H9 (cell line): ENCODE results near the gene DMRT3. TPM values are rescaled to one million over a fixed set of nuclear protein-coding genes. Genes with fewer than 3 reads are reported as not detected.

ENCODE experiments used
- DNase-seq: peaks from one replicate; pipeline ENCODE4 v3.0.0-alpha.2; 2017
- H2AFZ ChIP-seq: one replicate; pipeline ENCODE4 v1.6.1; 2013; ENCODE audit warnings: mild to moderate bottlenecking, low read length, control low read depth, moderate library complexity
- H2AK5ac ChIP-seq: 2 replicates; pipeline ENCODE4 v1.6.1; 2013; ENCODE audit warnings: low read length, control low read depth, mixed read lengths; ENCODE audit not compliant: insufficient read length
- H2BK120ac ChIP-seq: one replicate; pipeline ENCODE4 v1.6.1; 2013; ENCODE audit warnings: low read depth, mild to moderate bottlenecking, low read length, control low read depth, inconsistent platforms; ENCODE audit not compliant: poor library complexity, severe bottlenecking
- H2BK12ac ChIP-seq: 2 replicates; pipeline ENCODE4 v1.6.1; 2013; ENCODE audit warnings: low read length, control low read depth, mixed read lengths, low read depth; ENCODE audit not compliant: insufficient read length
- H2BK15ac ChIP-seq: 2 replicates; pipeline ENCODE4 v1.6.1; 2013; ENCODE audit warnings: low read depth, low read length, control low read depth
- H2BK20ac ChIP-seq: one replicate; pipeline ENCODE4 v1.6.1; 2013; ENCODE audit warnings: low read depth, mild to moderate bottlenecking, low read length, control low read depth, inconsistent platforms; ENCODE audit not compliant: poor library complexity, severe bottlenecking
- H2BK5ac ChIP-seq: 2 replicates; pipeline ENCODE4 v1.6.1; 2013; ENCODE audit warnings: low read length, control low read depth, mixed read lengths; ENCODE audit not compliant: insufficient read length
- H3K14ac ChIP-seq: 2 replicates; pipeline ENCODE4 v1.6.1; 2013; ENCODE audit warnings: low read length, control low read depth; ENCODE audit not compliant: insufficient read depth
- H3K18ac ChIP-seq: 2 replicates; pipeline ENCODE4 v1.6.1; 2013; ENCODE audit warnings: low read depth, mild to moderate bottlenecking, mixed read lengths, low read length, control low read depth; ENCODE audit not compliant: insufficient read length
- H3K23ac ChIP-seq: 2 replicates; pipeline ENCODE4 v1.6.1; 2013; ENCODE audit warnings: low read length, control low read depth, mixed read lengths, low read depth; ENCODE audit not compliant: insufficient read length
- H3K23me2 ChIP-seq: 2 replicates; pipeline ENCODE4 v1.6.1; 2013; ENCODE audit warnings: low read depth, mild to moderate bottlenecking, mixed read lengths, low read length, control low read depth; ENCODE audit not compliant: insufficient read length, poor library complexity, severe bottlenecking
- H3K27ac ChIP-seq: 2 replicates; pipeline ENCODE4 v1.5.1; 2013; ENCODE audit warnings: low read length, control low read depth, mixed read lengths, low read depth; ENCODE audit not compliant: insufficient read length
- H3K27me3 ChIP-seq: 2 replicates; pipeline ENCODE4 v1.6.1; 2013; ENCODE audit warnings: low read length, control low read depth, inconsistent platforms; ENCODE audit not compliant: insufficient read depth
- H3K4ac ChIP-seq: 2 replicates; pipeline ENCODE4 v1.6.1; 2013; ENCODE audit warnings: low read depth, mild to moderate bottlenecking, control low read depth, inconsistent platforms, low read length, moderate library complexity
- H3K4me1 ChIP-seq: 2 replicates; pipeline ENCODE4 v1.6.1; 2013; ENCODE audit warnings: low read length, control low read depth, inconsistent platforms; ENCODE audit not compliant: insufficient read depth
- H3K4me2 ChIP-seq: 2 replicates; pipeline ENCODE4 v1.6.1; 2013; ENCODE audit warnings: low read length, control low read depth, mixed read lengths; ENCODE audit not compliant: insufficient read length, insufficient read depth
- H3K56ac ChIP-seq: 2 replicates; pipeline ENCODE4 v1.6.1; 2013; ENCODE audit warnings: low read depth, mild to moderate bottlenecking, mixed read lengths, low read length, control low read depth; ENCODE audit not compliant: insufficient read length
- H3K79me1 ChIP-seq: 2 replicates; pipeline ENCODE4 v1.6.1; 2013; ENCODE audit warnings: low read depth, mild to moderate bottlenecking, moderate library complexity, low read length, control low read depth, inconsistent platforms; ENCODE audit not compliant: insufficient read depth, poor library complexity, severe bottlenecking
- H3K79me2 ChIP-seq: 2 replicates; pipeline ENCODE4 v1.6.1; 2013; ENCODE audit warnings: low read length, control low read depth, inconsistent platforms; ENCODE audit not compliant: insufficient read depth
- H3K9ac ChIP-seq: 2 replicates; pipeline ENCODE4 v1.6.1; 2013; ENCODE audit warnings: low read length, control low read depth, mixed read lengths; ENCODE audit not compliant: insufficient read length; ENCODE audit errors: extremely low read depth
- H3K9me3 ChIP-seq: one replicate; pipeline ENCODE4 v1.6.1; 2013; ENCODE audit warnings: low read depth, low read length, inconsistent platforms; ENCODE audit not compliant: control insufficient read depth
- H3T11ph ChIP-seq: one replicate; pipeline ENCODE4 v1.6.1; 2013; ENCODE audit warnings: mild to moderate bottlenecking, low read length, control low read depth, inconsistent platforms
- H4K20me1 ChIP-seq: one replicate; pipeline ENCODE4 v1.6.1; 2013; ENCODE audit not compliant: control insufficient read depth, insufficient read length, insufficient read depth
- H4K5ac ChIP-seq: 2 replicates; pipeline ENCODE4 v1.6.1; 2013; ENCODE audit warnings: low read depth, mild to moderate bottlenecking, mixed read lengths, low read length, control low read depth; ENCODE audit not compliant: insufficient read length
- H4K8ac ChIP-seq: replicated peaks from 2 replicates; pipeline ENCODE4 v1.6.1; 2013; ENCODE audit warnings: low read length, control low read depth, mixed read lengths, low read depth; ENCODE audit not compliant: insufficient read length
- H4K91ac ChIP-seq: 2 replicates; pipeline ENCODE4 v1.6.1; 2013; ENCODE audit warnings: low read depth, mild to moderate bottlenecking, moderate library complexity, mixed read lengths, low read length, control low read depth; ENCODE audit not compliant: insufficient read length
- H3K27ac Mint-ChIP-seq, 3 experiments: 2 replicates in 2 of 3; 3 replicates in 1 of 3; pipeline ENCODE4 v1.8.0; 2020 to 2021; ENCODE audit warnings: mixed read lengths in 3 of 3, mild to moderate bottlenecking in 1 of 3, moderate library complexity in 1 of 3
- H3K27me3 Mint-ChIP-seq: 2 replicates; pipeline ENCODE4 v1.8.0; 2021; ENCODE audit warnings: low read depth, mild to moderate bottlenecking, moderate library complexity, mixed read lengths
- H3K36me3 Mint-ChIP-seq, 3 experiments: 2 replicates in 2 of 3; 3 replicates in 1 of 3; pipeline ENCODE4 v1.8.0; 2020 to 2021; ENCODE audit warnings: low read depth in 3 of 3, mixed read lengths in 3 of 3; ENCODE audit not compliant: insufficient read depth in 1 of 3
- H3K4me1 Mint-ChIP-seq, 2 experiments: 2 replicates each; pipeline ENCODE4 v1.8.0; 2020; ENCODE audit warnings: mixed read lengths in 2 of 2
- H3K4me3 Mint-ChIP-seq, 2 experiments: 2 replicates in 1 of 2; 3 replicates in 1 of 2; pipeline ENCODE4 v1.8.0; 2020 to 2021; ENCODE audit warnings: mild to moderate bottlenecking in 2 of 2, mixed read lengths in 2 of 2, moderate library complexity in 1 of 2
- H3K9me3 Mint-ChIP-seq, 2 experiments: 2 replicates in 1 of 2; 3 replicates in 1 of 2; pipeline ENCODE4 v1.8.0; 2020; ENCODE audit warnings: mild to moderate bottlenecking in 2 of 2, mixed read lengths in 2 of 2, moderate library complexity in 1 of 2
- WGBS: extraction: QIAGEN DNeasy Blood & Tissue Kit; methylation state at CpG from one replicate; pipeline ENCODE4 v1.1.7; 2013; ENCODE audit warnings: missing lambda C conversion rate, low lambda C conversion rate, mixed read lengths; ENCODE audit not compliant: insufficient read length; ENCODE audit errors: extremely low coverage; 5-methylcytosine and 5-hydroxymethylcytosine counted together
- total RNA-seq: library from RNA; stranded (reverse); gene quantifications from 2 replicates; pipeline ENCODE4 v1.2.1, GENCODE V29; 2021
- TF ChIP-seq, protein P1 (sequence below): fragments of 200-600 bp; sonication (generic); conservative IDR thresholded peaks from 3 replicates; pipeline ENCODE4 v1.8.0; 2021; ENCODE audit warnings: antibody characterized with exemption, mild to moderate bottlenecking

Gene DMRT3
- total RNA-seq, 1 experiment from 2014 or later, result not detected

DNA sequence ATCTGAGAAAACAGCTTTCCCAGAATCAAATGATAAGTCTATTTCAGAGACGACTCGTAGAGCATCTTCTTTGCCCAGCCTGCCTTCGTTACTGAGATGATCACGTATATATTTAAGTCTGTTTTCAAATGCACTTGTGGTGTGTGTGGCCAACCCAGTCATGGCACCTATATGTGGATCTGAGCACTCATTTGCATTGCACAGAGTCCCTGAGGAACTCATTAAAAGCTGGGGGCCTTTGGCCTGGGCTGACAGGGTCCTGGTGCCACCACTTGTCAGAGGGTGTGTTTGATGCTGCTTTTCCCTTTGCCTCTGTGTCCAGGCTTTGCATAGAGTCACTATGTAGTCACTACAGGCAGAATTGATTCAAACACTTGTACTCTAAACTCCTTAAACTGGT is 17.4 kb upstream of the DMRT3 start:
- Histone ChIP-seq H3K4ac (no peak overlapping the region), H4K91ac (no peak overlapping the region), H3K4me2 (no peak overlapping the region), H2BK20ac (no peak overlapping the region), H3K14ac (no peak overlapping the region), H2BK15ac (no peak overlapping the region), H3K4me1 (no peaks in the 10 kb centered on the region), H3K79me1 (no peaks in the 10 kb centered on the region), H4K20me1 (no peaks in the 10 kb centered on the region), H4K8ac (no peak overlapping the region), H2BK120ac (no peak overlapping the region), H3K79me2 (no peaks in the 10 kb centered on the region), H3K27me3 (no peaks in the 10 kb centered on the region; the same call in 1 of the 2 replicates), H3K56ac (no peak overlapping the region), H3K9ac (no peak overlapping the region), H3K27ac (no peak overlapping the region), H3K23me2 (no peaks in the 10 kb centered on the region), H2AK5ac (no peak overlapping the region), H4K5ac (no peak overlapping the region), H3K18ac (no peak overlapping the region), H3K9me3 (no peaks in the 10 kb centered on the region), H2BK5ac (no peak overlapping the region), H2AFZ (no peak overlapping the region), H3K23ac (no peak overlapping the region), H3T11ph (no peak overlapping the region), H2BK12ac (no peak overlapping the region)
- DNase-seq, result no peak
- Mint-ChIP-seq H3K4me1 (no peaks in the 10 kb centered on the region), H3K27me3 (peaks cover 68% of the 10 kb centered on the region), H3K9me3 (no peaks in the 10 kb centered on the region), H3K4me3 (no peak overlapping the region), H3K27ac (no peak overlapping the region), H3K36me3 (no peaks in the 10 kb centered on the region)
- WGBS, result no CpG with 5 or more reads among the region's 4 CpGs
- TF ChIP-seq, protein P1, sequence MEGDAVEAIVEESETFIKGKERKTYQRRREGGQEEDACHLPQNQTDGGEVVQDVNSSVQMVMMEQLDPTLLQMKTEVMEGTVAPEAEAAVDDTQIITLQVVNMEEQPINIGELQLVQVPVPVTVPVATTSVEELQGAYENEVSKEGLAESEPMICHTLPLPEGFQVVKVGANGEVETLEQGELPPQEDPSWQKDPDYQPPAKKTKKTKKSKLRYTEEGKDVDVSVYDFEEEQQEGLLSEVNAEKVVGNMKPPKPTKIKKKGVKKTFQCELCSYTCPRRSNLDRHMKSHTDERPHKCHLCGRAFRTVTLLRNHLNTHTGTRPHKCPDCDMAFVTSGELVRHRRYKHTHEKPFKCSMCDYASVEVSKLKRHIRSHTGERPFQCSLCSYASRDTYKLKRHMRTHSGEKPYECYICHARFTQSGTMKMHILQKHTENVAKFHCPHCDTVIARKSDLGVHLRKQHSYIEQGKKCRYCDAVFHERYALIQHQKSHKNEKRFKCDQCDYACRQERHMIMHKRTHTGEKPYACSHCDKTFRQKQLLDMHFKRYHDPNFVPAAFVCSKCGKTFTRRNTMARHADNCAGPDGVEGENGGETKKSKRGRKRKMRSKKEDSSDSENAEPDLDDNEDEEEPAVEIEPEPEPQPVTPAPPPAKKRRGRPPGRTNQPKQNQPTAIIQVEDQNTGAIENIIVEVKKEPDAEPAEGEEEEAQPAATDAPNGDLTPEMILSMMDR, result no peak
